WTC11 (cell line): ENCODE measurements around the gene CNTLN. TPM values are rescaled to one million over a fixed set of nuclear protein-coding genes. Genes with fewer than 3 reads are reported as not detected.

Experiments used
- ATAC-seq: fragments of 200-7000 bp; cut with Tn5 transposase; 2 replicates; pipeline ENCODE4 v1.10.0; 2021; ENCODE audit warnings: mild to moderate bottlenecking, moderate library complexity
- CTCF ChIA-PET: fragments of 300-600 bp; sonication (Branson Sonifier 250); formaldehyde crosslinking; loops from one replicate; lab custom pipeline; 2021; ENCODE audit warnings: antibody characterized with exemption; lab: Charles Lee
- POLR2A ChIA-PET: fragments of 350-600 bp; sonication (Branson Sonifier 250); formaldehyde crosslinking; loops from one replicate; lab custom pipeline; 2021; ENCODE audit warnings: antibody characterized with exemption; lab: Charles Lee
- DNase-seq: peaks from one replicate; pipeline ENCODE4 v3.0.0; 2021; ENCODE audit warnings: low spot score
- H3K27ac Mint-ChIP-seq: 2 replicates; pipeline ENCODE4 v1.8.0; 2021; ENCODE audit warnings: mixed read lengths
- H3K27me3 Mint-ChIP-seq: 2 replicates; pipeline ENCODE4 v1.8.0; 2021; ENCODE audit warnings: low read depth, mild to moderate bottlenecking, moderate library complexity, mixed read lengths
- H3K36me3 Mint-ChIP-seq: 2 replicates; pipeline ENCODE4 v1.8.0; 2021; ENCODE audit warnings: mixed read lengths
- H3K4me1 Mint-ChIP-seq: 2 replicates; pipeline ENCODE4 v1.8.0; 2022; ENCODE audit warnings: mixed read lengths
- H3K4me3 Mint-ChIP-seq: 2 replicates; pipeline ENCODE4 v1.8.0; 2021; ENCODE audit warnings: mild to moderate bottlenecking, moderate library complexity, mixed read lengths
- H3K9me3 Mint-ChIP-seq: 2 replicates; pipeline ENCODE4 v1.8.0; 2021; ENCODE audit warnings: mixed read lengths
- AR ChIP-seq: fragments of 250-450 bp; sonication (Bioruptor Pico); IDR thresholded peaks from 2 replicates; pipeline ENCODE4 v1.9.0; 2021; ENCODE audit warnings: mild to moderate bottlenecking
- CREB1 ChIP-seq: sonication (generic); formaldehyde crosslinking; IDR thresholded peaks from 2 replicates; pipeline ENCODE4 v1.8.0; 2023; ENCODE audit warnings: mild to moderate bottlenecking, missing genetic modification reagents
- CTCF ChIP-seq: fragments of 200-600 bp; IDR thresholded peaks from 2 replicates; pipeline ENCODE4 v1.8.0; 2022; ENCODE audit warnings: antibody characterized with exemption
- E2F4 ChIP-seq: sonication (generic); formaldehyde crosslinking; IDR thresholded peaks from 2 replicates; pipeline ENCODE4 v1.8.1; 2022; ENCODE audit warnings: low read depth, mild to moderate bottlenecking, moderate library complexity, missing genetic modification reagents, borderline replicate concordance
- ETV6 ChIP-seq: sonication (generic); formaldehyde crosslinking; IDR thresholded peaks from 2 replicates; pipeline ENCODE4 v1.8.1; 2022; ENCODE audit warnings: mild to moderate bottlenecking, missing genetic modification reagents
- KAT7 ChIP-seq: sonication (generic); formaldehyde crosslinking; IDR thresholded peaks from 2 replicates; pipeline ENCODE4 v1.8.1; 2023; ENCODE audit warnings: missing genetic modification reagents, mild to moderate bottlenecking, borderline replicate concordance
- PREB ChIP-seq: sonication (generic); formaldehyde crosslinking; IDR thresholded peaks from 2 replicates; pipeline ENCODE4 v1.8.1; 2022; ENCODE audit warnings: mild to moderate bottlenecking, missing genetic modification reagents, moderate library complexity, borderline replicate concordance
- PRRX2 ChIP-seq: fragments of 250-450 bp; sonication (Bioruptor Pico); IDR thresholded peaks from 2 replicates; pipeline ENCODE4 v1.8.0; 2021; ENCODE audit warnings: mild to moderate bottlenecking
- RORB ChIP-seq: fragments of 250-450 bp; sonication (Bioruptor Pico); IDR thresholded peaks from 2 replicates; pipeline ENCODE4 v1.9.0; 2021; ENCODE audit warnings: mild to moderate bottlenecking
- SMAD3 ChIP-seq: sonication (generic); formaldehyde crosslinking; IDR thresholded peaks from 2 replicates; pipeline ENCODE4 v1.8.0; 2022; ENCODE audit warnings: missing genetic modification reagents, mild to moderate bottlenecking, borderline replicate concordance
- TCF7 ChIP-seq: sonication (generic); formaldehyde crosslinking; IDR thresholded peaks from 2 replicates; pipeline ENCODE4 v1.8.0; 2022; ENCODE audit warnings: mild to moderate bottlenecking, low read depth, missing genetic modification reagents, moderate library complexity
- ZNF219 ChIP-seq: sonication (generic); formaldehyde crosslinking; IDR thresholded peaks from 2 replicates; pipeline ENCODE4 v1.8.0; 2023; ENCODE audit warnings: missing genetic modification reagents, mild to moderate bottlenecking, borderline replicate concordance
- total RNA-seq: library from RNA; stranded (reverse); gene quantifications from 3 replicates; pipeline ENCODE4 v1.2.3, GENCODE V29; 2021
- TF ChIP-seq, protein P1 (sequence below): sonication (generic); formaldehyde crosslinking; IDR thresholded peaks from 2 replicates; pipeline ENCODE4 v1.8.0; 2022; ENCODE audit warnings: mild to moderate bottlenecking, missing genetic modification reagents
- TF ChIP-seq, protein P2 (sequence below): sonication (generic); formaldehyde crosslinking; conservative IDR thresholded peaks from 2 replicates; pipeline ENCODE4 v1.8.1; 2023; ENCODE audit warnings: mild to moderate bottlenecking, low read depth, missing genetic modification reagents, moderate library complexity
- TF ChIP-seq, protein P3 (sequence below): sonication (generic); formaldehyde crosslinking; IDR thresholded peaks from 2 replicates; pipeline ENCODE4 v1.8.1; 2023; ENCODE audit warnings: mild to moderate bottlenecking, missing genetic modification reagents

Gene CNTLN
- total RNA-seq, 1 experiment from 2014 or later: 13.4 TPM

GRCh38 chr9:17462869-17463464, 328.1 kb downstream of the CNTLN start:
- POLR2A ChIA-PET: no interaction called here
- CTCF ChIA-PET: interaction anchor here (0.7 to 3.2 kb wide), 10 partner anchors 9 to 400 kb away, joined by 3 to 15 read pairs (median 4); no protein-coding TSS in a partner anchor
- Mint-ChIP-seq H3K9me3 (no peaks in the 10 kb centered on the region), H3K4me1 (peaks cover 4% of the 10 kb centered on the region), H3K27me3 (no peaks in the 10 kb centered on the region), H3K36me3 (no peaks in the 10 kb centered on the region), H3K4me3 (no peak overlapping the region), H3K27ac (no peak overlapping the region)
- TF ChIP-seq CTCF (peak; percentile 57; the same call in 1 of the 2 replicates), E2F4 (CRISPR knock-in tag) (no peak)
- DNase-seq (peak; percentile 16), ATAC-seq (no peak)

DNA sequence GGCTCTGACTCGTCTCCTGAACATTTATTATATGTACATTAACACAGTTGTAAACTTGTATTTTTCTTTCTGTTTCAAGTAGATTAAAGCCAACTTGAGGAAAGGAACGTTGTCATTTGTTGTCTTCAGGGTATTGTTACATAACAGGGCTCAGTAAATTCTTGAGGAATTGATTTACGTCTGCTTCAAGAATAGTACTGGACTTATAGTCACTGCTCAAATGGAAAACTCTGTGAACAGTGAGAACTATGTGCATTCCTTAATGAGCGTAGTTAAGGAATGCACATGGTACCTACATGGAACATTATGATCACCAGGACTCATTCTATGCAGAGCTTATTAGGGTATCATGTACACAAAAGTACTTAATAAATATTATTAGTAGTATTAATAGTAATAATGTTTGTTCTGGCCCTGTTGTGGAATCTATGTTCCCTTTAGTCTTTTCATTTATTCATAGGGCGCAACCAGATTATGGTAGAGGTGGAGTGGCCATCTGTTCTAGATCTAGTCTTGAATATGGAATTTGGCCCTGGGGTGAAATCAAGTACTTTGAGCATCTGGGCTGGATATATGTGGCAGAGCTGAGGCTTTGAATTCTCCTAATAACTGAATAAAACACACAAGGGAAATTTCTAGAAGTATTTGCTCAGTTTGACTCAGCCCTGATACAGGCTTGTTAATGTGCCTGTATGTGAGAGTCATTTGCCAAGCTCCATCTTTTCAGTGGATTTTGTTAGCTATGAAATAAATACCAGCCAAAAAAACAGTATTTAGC, 335.4 kb downstream of the CNTLN start:
- CTCF ChIA-PET: no interaction called here
- H3K27me3 Mint-ChIP-seq: no peaks in the 10 kb centered on the region
- POLR2A ChIA-PET: no interaction called here

GRCh38 chr9:17472126-17472525, 337.3 kb downstream of the CNTLN start:
- Mint-ChIP-seq H3K27ac (no peak overlapping the region), H3K4me3 (no peak overlapping the region), H3K4me1 (no peaks in the 10 kb centered on the region), H3K36me3 (no peaks in the 10 kb centered on the region), H3K27me3 (no peaks in the 10 kb centered on the region), H3K9me3 (no peaks in the 10 kb centered on the region)
- ATAC-seq: no peak
- no peak for DNase-seq
- CTCF ChIA-PET: no interaction called here
- POLR2A ChIA-PET: no interaction called here
- TF ChIP-seq ZNF219 (CRISPR knock-in tag) (no peak), CREB1 (CRISPR knock-in tag) (no peak), PREB (CRISPR knock-in tag) (no peak), PRRX2 (CRISPR knock-in tag) (no peak), RORB (CRISPR knock-in tag) (no peak), AR (CRISPR knock-in tag) (no peak), KAT7 (CRISPR knock-in tag) (no peak), SMAD3 (no peak), TCF7 (CRISPR knock-in tag) (no peak), ETV6 (CRISPR knock-in tag) (no peak)
- TF ChIP-seq, protein P1, sequence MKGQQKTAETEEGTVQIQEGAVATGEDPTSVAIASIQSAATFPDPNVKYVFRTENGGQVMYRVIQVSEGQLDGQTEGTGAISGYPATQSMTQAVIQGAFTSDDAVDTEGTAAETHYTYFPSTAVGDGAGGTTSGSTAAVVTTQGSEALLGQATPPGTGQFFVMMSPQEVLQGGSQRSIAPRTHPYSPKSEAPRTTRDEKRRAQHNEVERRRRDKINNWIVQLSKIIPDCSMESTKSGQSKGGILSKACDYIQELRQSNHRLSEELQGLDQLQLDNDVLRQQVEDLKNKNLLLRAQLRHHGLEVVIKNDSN: no peak

More for the DNA sequence above, 335.4 kb downstream of the CNTLN start:
- no peak for DNase-seq
- TF ChIP-seq, protein P2, sequence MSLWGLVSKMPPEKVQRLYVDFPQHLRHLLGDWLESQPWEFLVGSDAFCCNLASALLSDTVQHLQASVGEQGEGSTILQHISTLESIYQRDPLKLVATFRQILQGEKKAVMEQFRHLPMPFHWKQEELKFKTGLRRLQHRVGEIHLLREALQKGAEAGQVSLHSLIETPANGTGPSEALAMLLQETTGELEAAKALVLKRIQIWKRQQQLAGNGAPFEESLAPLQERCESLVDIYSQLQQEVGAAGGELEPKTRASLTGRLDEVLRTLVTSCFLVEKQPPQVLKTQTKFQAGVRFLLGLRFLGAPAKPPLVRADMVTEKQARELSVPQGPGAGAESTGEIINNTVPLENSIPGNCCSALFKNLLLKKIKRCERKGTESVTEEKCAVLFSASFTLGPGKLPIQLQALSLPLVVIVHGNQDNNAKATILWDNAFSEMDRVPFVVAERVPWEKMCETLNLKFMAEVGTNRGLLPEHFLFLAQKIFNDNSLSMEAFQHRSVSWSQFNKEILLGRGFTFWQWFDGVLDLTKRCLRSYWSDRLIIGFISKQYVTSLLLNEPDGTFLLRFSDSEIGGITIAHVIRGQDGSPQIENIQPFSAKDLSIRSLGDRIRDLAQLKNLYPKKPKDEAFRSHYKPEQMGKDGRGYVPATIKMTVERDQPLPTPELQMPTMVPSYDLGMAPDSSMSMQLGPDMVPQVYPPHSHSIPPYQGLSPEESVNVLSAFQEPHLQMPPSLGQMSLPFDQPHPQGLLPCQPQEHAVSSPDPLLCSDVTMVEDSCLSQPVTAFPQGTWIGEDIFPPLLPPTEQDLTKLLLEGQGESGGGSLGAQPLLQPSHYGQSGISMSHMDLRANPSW (CRISPR knock-in tag): no peak
- TF ChIP-seq, protein P3, sequence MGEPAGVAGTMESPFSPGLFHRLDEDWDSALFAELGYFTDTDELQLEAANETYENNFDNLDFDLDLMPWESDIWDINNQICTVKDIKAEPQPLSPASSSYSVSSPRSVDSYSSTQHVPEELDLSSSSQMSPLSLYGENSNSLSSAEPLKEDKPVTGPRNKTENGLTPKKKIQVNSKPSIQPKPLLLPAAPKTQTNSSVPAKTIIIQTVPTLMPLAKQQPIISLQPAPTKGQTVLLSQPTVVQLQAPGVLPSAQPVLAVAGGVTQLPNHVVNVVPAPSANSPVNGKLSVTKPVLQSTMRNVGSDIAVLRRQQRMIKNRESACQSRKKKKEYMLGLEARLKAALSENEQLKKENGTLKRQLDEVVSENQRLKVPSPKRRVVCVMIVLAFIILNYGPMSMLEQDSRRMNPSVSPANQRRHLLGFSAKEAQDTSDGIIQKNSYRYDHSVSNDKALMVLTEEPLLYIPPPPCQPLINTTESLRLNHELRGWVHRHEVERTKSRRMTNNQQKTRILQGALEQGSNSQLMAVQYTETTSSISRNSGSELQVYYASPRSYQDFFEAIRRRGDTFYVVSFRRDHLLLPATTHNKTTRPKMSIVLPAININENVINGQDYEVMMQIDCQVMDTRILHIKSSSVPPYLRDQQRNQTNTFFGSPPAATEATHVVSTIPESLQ (CRISPR knock-in tag): no peak
- TF ChIP-seq, all 79 proteins: peak for 0
- H3K4me1 Mint-ChIP-seq: no peaks in the 10 kb centered on the region
- no peak overlapping the region for H3K27ac Mint-ChIP-seq
- H3K9me3 Mint-ChIP-seq: no peaks in the 10 kb centered on the region
- no peak overlapping the region for H3K4me3 Mint-ChIP-seq
- no peaks in the 10 kb centered on the region for H3K36me3 Mint-ChIP-seq
- no peak for ATAC-seq
